Glomerular visceral epithelial cell (primary cell): ENCODE results near the gene KPNA2.
"Not testable (repeated sequence)": the region's sequence is repeated elsewhere in the genome, so short reads cannot be mapped to it uniquely, and the experiment has no call there.

Source experiments
- DNase-seq: peaks from one replicate; pipeline ENCODE4 v3.0.0-alpha.2; 2016; ENCODE audit errors: extremely low spot score

The KPNA2 gene

GRCh38 chr17:68019675-68020408, 15.7 kb upstream of the KPNA2 start:
- DNase-seq, result peak; percentile 98

- DNase-seq, result peak; percentile 13
Measured at GRCh38 chr17:68020409-68020756, 15.2 kb upstream of the KPNA2 start.

GRCh38 chr17:68020791-68021190, 14.7 kb upstream of the KPNA2 start:
- DNase-seq, result not testable (repeated sequence)

- no peak for DNase-seq
Measured at GRCh38 chr17:68021963-68022362, 13.6 kb upstream of the KPNA2 start.

GRCh38 chr17:68022547-68022946, 13.0 kb upstream of the KPNA2 start:
- not testable (repeated sequence) for DNase-seq

GRCh38 chr17:68029512-68030215, 5.9 kb upstream of the KPNA2 start:
- DNase-seq, result no peak

GRCh38 chr17:68033636-68034451, 1.7 kb upstream of the KPNA2 start:
- DNase-seq, result peak; percentile 62

GRCh38 chr17:68034452-68034776, 1.1 kb upstream of the KPNA2 start:
- no peak for DNase-seq

- no peak for DNase-seq
Measured at GRCh38 chr17:68035131-68035522, 408 bp upstream of the KPNA2 start.

GRCh38 chr17:68036304-68037147, 991 bp downstream of the KPNA2 start:
- no peak for DNase-seq

GRCh38 chr17:68047153-68047846, 11.8 kb downstream of the KPNA2 start:
- no peak for DNase-seq

GRCh38 chr17:68047890-68048542, 12.5 kb downstream of the KPNA2 start:
- DNase-seq, result not testable (repeated sequence)

- peak; percentile 38 for DNase-seq
Measured at GRCh38 chr17:68048996-68049395, 13.5 kb downstream of the KPNA2 start.

- DNase-seq, result not testable (repeated sequence)
Measured at GRCh38 chr17:68049812-68050437, 14.4 kb downstream of the KPNA2 start.

- not testable (repeated sequence) for DNase-seq
Measured at GRCh38 chr17:68051321-68052312, 16.1 kb downstream of the KPNA2 start.

GRCh38 chr17:68052810-68053209, 17.3 kb downstream of the KPNA2 start:
- no peak for DNase-seq

- DNase-seq, result no peak
Measured at GRCh38 chr17:68053231-68054013, 17.9 kb downstream of the KPNA2 start.

GRCh38 chr17:68054296-68054900, 18.9 kb downstream of the KPNA2 start:
- DNase-seq, result no peak
